Testis (tissue), 2 donors: ENCODE results near the gene RHBDD1.

Experiments used
- CTCF ChIP-seq, 3 experiments: fragments of 450-650 bp in 2 of 3; fragments of 200-600 bp in 1 of 3; sonication (generic) in 1 of 3; IDR thresholded peaks; one replicate each; pipeline ENCODE4 v1.5.1; 2016 to 2019; ENCODE audit warnings: antibody characterized with exemption in 3 of 3, mild to moderate bottlenecking in 2 of 3, moderate library complexity in 1 of 3
- POLR2A ChIP-seq: fragments of 450-650 bp; IDR thresholded peaks from one replicate; pipeline ENCODE4 v1.6.1; 2017; ENCODE audit warnings: antibody characterized with exemption, mild to moderate bottlenecking, moderate library complexity

- TF ChIP-seq POLR2A (no peak), CTCF (IDR thresholded peaks at IDR 0.05) (no peak)
Observed at GRCh38 chr2:226993171-226993570, 157.3 kb downstream of the RHBDD1 start.
